Measurements from ENCODE around the gene COG6. TPM values are rescaled to one million over a fixed set of nuclear protein-coding genes. Genes with fewer than 3 reads are reported as not detected.
A peak's percentile ranks its signal among the peaks of the same experiment; 100 is the strongest.

The COG6 gene
- total and polyA plus RNA-seq, 2 of the 8 experiments (the other 6 are each of a cell fraction or from before 2014, with no cell fraction given), result 8.8 to 22.3 TPM

DNA sequence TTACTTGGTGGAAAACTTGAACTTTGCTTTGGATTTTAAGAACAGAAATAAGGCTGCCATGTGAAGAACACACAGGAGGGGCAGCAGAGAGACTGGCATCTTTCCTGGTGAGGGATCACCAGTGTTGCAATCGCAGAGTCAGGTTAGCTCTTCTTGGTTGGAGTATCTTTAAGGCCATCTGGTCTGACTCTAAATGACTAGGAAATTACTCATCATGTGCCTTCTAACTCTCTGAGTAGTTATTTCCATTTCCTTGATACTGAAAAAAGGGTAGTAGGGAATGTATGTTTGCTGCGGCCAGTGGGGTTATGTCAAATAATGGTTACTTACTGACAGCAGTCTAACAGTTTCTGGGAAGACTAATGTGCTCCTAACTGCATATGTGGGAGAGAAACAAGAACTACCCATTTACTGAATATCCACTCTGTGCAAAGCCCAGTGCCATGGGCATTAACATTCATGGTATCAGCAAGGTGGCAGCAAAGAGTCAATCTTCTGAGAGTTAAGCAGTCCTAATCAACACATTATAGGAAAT, 122.1 kb downstream of the COG6 start:
- DNase-seq (ENCODE audit: low read depth in 1 of 2, low spot score in 2 of 2), result no peak
- no peaks in the 10 kb centered on the region for H3K36me3 ChIP-seq (ENCODE audit: control insufficient read depth in 2 of 4, insufficient read depth in 4 of 4, low read length in 3 of 4)
- no peak overlapping the region for H3K18ac ChIP-seq (ENCODE audit: extremely low read depth, low read length)
- no peak overlapping the region for H3K56ac ChIP-seq (replicated peaks; ENCODE audit: insufficient read length, low read depth, low read length)
- no peak overlapping the region for H3K9ac ChIP-seq (replicated peaks in 1 of 4; ENCODE audit: extremely low read depth in 1 of 4, low read depth in 3 of 4, low read length in 3 of 4)
- POLR2A ChIA-PET (ENCODE audit: partially characterized antibody), result no interaction called here
- H2BK5ac ChIP-seq (ENCODE audit: low read depth, low read length), result no peak overlapping the region
- H3K9me3 ChIP-seq (ENCODE audit: insufficient read depth in 2 of 2, low read depth in 1 of 2, low read length in 1 of 2), result no peaks in the 10 kb centered on the region
- no peak overlapping the region for H3K4me3 ChIP-seq (ENCODE audit: extremely low read depth in 1 of 4, insufficient read depth in 2 of 4, low read depth in 3 of 4, low read length in 4 of 4)
- H2BK120ac ChIP-seq (replicated peaks; ENCODE audit: low read depth, low read length), result no peak overlapping the region
- H3K79me1 ChIP-seq (ENCODE audit: low read depth, low read length), result no peaks in the 10 kb centered on the region
- no peak overlapping the region for H3K4ac ChIP-seq (replicated peaks; ENCODE audit: insufficient read length, low read depth, low read length)
- H3K27me3 ChIP-seq (replicated peaks in 1 of 4; ENCODE audit: control insufficient read depth in 3 of 4, extremely low read depth in 1 of 4, insufficient read depth in 3 of 4, low read length in 3 of 4), result no peaks in the 10 kb centered on the region
- no peak overlapping the region for H4K5ac ChIP-seq (ENCODE audit: insufficient read length, low read depth, low read length)
- no peak overlapping the region for H3K4me2 ChIP-seq (ENCODE audit: insufficient read depth in 1 of 2, low read depth in 2 of 2, low read length in 2 of 2)
- H3K79me2 ChIP-seq (ENCODE audit: control insufficient read depth in 1 of 2, insufficient read depth in 2 of 2, low read length in 2 of 2), result no peaks in the 10 kb centered on the region
- no peak overlapping the region for H2BK12ac ChIP-seq (ENCODE audit: low read depth, low read length)
- TF ChIP-seq RFX5 (IDR thresholded peaks at IDR 0.05; ENCODE audit: borderline replicate concordance, low read depth, low read length) (no peak), RAD21 (IDR thresholded peaks at IDR 0.05 in 1 of 2, conservative IDR thresholded peaks at IDR 0.05 in 1 of 2; ENCODE audit: low read depth in 2 of 2, low read length in 2 of 2) (peak; percentile 57 to 67), NRF1 (IDR thresholded peaks at IDR 0.05; ENCODE audit: low read depth, low read length) (no peak), CTCF (IDR thresholded peaks at IDR 0.05; ENCODE audit: control extremely low read depth in 1 of 3, insufficient read depth in 1 of 3, low read depth in 1 of 3, low read length in 3 of 3) (peak; percentile 38 to 52 (median 44)), CEBPB (IDR thresholded peaks at IDR 0.05; ENCODE audit: low read depth, low read length) (peak; percentile 89)
- H2AK5ac ChIP-seq (ENCODE audit: low read depth, low read length), result no peak overlapping the region
- H2AFZ ChIP-seq (ENCODE audit: low read length), result no peak overlapping the region
- CTCF ChIA-PET (ENCODE audit: partially characterized antibody), result interaction anchor here (0.6 to 3.5 kb wide), 14 partner anchors 8 to 395 kb away, joined by 3 to 19 read pairs (median 3); no protein-coding TSS in a partner anchor
- H4K91ac ChIP-seq (replicated peaks; ENCODE audit: insufficient read length, low read length), result no peak overlapping the region
- 86% methylated on average over 2 of the region's 2 CpGs; no CpG with 5 or more reads in 1 of the 2 experiments for WGBS, 2 experiments (ENCODE audit: extremely low coverage in 1 of 2, insufficient coverage in 1 of 2, insufficient read length in 1 of 2, insufficient replicate concordance in 2 of 2, low coverage in 1 of 2, low lambda C conversion rate in 2 of 2, missing lambda C conversion rate in 1 of 2)
- no peak overlapping the region for H2BK20ac ChIP-seq (ENCODE audit: low read length)
- H3K23me2 ChIP-seq (ENCODE audit: low read depth, low read length), result no peaks in the 10 kb centered on the region
- no peak for FAIRE-seq
- H3K14ac ChIP-seq (ENCODE audit: insufficient read length), result no peak overlapping the region
- H4K20me1 ChIP-seq (replicated peaks in 1 of 2; ENCODE audit: control insufficient read depth in 1 of 2, insufficient read depth in 2 of 2, low read length in 2 of 2), result no peaks in the 10 kb centered on the region
- no peak overlapping the region for H2BK15ac ChIP-seq (ENCODE audit: low read length)
- H4K8ac ChIP-seq (ENCODE audit: extremely low read depth, insufficient read depth, low read length), result no peak overlapping the region
- H3K27ac ChIP-seq (ENCODE audit: low read depth, low read length), result no peak overlapping the region
- H3K4me1 ChIP-seq (replicated peaks in 1 of 4; ENCODE audit: control insufficient read depth in 3 of 4, insufficient read depth in 4 of 4, low read length in 3 of 4), result no peaks in the 10 kb centered on the region
- H3K23ac ChIP-seq (ENCODE audit: insufficient read length), result no peak overlapping the region
